ENCODE results near the gene LBX2.
A peak's percentile ranks its signal among the peaks of the same experiment; 100 is the strongest.

Gene LBX2

DNA sequence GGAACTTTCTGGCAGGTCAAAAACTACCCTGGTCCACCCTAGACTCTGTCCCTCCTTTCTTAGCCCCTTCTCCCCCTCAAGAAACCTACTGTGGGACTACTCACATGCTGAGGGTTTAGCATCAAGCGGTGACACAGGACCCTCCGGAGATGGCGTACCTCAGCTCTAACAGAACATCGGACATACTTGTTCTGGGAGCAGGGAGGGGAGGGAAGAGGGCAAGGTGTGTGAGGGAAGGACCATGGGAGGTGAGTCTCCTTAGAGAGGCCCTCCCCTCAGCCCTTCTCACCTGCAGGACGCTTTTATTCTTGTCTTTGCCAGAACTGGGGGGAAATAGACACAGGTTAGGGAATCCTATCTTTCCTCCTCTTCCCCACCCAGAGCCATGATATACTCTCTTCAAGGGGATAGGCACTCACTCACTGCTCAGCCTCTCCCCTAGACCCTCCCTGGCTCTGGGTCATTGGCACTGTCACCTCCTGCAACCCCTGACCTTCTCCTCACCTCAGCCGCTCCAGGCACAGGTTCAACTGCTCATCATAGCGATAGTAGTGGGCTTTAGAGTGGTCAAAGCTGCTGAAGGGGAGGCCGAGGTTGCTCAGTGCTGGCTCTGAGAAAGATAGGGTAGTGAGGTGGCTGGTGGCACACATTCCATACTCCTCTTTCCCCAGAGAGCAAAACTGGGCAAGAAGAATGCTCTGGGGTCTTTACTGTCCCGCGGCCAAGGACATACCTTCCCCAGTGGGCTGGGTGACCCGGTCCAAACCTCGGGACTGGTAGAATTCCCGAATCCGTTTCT lies 6.2 kb upstream of the LBX2 start:
- Histone ChIP-seq H3K27ac (no peak overlapping the region), H3K4me3 (ENCODE audit: low read depth in 1 of 2, low read length in 1 of 2) (no peak overlapping the region), H3K27me3 (peaks cover 76% of the 10 kb centered on the region), H3K4me1 (ENCODE audit: control insufficient read depth in 1 of 2, insufficient read depth in 1 of 2, low read depth in 1 of 2, low read length in 1 of 2) (peaks cover 35 to 42% of the 10 kb centered on the region in 2 experiments), H3K36me3 (peaks cover 13% of the 10 kb centered on the region), H3K9me3 (no peaks in the 10 kb centered on the region)
- TF ChIP-seq, protein P1, sequence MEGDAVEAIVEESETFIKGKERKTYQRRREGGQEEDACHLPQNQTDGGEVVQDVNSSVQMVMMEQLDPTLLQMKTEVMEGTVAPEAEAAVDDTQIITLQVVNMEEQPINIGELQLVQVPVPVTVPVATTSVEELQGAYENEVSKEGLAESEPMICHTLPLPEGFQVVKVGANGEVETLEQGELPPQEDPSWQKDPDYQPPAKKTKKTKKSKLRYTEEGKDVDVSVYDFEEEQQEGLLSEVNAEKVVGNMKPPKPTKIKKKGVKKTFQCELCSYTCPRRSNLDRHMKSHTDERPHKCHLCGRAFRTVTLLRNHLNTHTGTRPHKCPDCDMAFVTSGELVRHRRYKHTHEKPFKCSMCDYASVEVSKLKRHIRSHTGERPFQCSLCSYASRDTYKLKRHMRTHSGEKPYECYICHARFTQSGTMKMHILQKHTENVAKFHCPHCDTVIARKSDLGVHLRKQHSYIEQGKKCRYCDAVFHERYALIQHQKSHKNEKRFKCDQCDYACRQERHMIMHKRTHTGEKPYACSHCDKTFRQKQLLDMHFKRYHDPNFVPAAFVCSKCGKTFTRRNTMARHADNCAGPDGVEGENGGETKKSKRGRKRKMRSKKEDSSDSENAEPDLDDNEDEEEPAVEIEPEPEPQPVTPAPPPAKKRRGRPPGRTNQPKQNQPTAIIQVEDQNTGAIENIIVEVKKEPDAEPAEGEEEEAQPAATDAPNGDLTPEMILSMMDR (IDR thresholded peaks at IDR 0.05) = no peak

DNA sequence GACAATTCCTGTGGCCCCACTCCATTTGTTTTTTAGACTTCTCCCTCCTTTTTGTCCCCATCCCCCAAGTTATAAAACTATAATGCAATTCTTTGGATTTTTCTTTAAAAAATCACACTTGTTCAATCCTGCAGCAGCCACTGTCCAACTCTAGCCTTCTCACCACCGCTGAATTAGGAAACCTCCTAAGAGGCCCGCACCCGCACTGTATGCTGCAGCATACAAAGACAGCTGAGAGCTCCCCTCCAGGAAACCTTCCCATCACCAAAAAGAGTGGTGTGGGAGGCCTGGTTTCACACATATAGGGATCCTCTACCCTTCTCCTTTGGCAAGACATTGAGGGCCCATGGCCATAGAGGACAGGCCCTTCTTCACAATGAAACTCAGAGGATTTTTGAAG lies 5.2 kb upstream of the LBX2 start:
- Histone ChIP-seq H3K36me3 (peaks cover 13% of the 10 kb centered on the region), H3K27ac (no peak overlapping the region), H3K9me3 (no peaks in the 10 kb centered on the region), H3K4me3 (ENCODE audit: low read depth in 1 of 2, low read length in 1 of 2) (no peak overlapping the region), H3K27me3 (peaks cover 76% of the 10 kb centered on the region), H3K4me1 (ENCODE audit: control insufficient read depth in 1 of 2, insufficient read depth in 1 of 2, low read depth in 1 of 2, low read length in 1 of 2) (peaks cover 41 to 47% of the 10 kb centered on the region in 2 experiments)
- TF ChIP-seq, protein P1 (IDR thresholded peaks at IDR 0.05) = no peak

DNA sequence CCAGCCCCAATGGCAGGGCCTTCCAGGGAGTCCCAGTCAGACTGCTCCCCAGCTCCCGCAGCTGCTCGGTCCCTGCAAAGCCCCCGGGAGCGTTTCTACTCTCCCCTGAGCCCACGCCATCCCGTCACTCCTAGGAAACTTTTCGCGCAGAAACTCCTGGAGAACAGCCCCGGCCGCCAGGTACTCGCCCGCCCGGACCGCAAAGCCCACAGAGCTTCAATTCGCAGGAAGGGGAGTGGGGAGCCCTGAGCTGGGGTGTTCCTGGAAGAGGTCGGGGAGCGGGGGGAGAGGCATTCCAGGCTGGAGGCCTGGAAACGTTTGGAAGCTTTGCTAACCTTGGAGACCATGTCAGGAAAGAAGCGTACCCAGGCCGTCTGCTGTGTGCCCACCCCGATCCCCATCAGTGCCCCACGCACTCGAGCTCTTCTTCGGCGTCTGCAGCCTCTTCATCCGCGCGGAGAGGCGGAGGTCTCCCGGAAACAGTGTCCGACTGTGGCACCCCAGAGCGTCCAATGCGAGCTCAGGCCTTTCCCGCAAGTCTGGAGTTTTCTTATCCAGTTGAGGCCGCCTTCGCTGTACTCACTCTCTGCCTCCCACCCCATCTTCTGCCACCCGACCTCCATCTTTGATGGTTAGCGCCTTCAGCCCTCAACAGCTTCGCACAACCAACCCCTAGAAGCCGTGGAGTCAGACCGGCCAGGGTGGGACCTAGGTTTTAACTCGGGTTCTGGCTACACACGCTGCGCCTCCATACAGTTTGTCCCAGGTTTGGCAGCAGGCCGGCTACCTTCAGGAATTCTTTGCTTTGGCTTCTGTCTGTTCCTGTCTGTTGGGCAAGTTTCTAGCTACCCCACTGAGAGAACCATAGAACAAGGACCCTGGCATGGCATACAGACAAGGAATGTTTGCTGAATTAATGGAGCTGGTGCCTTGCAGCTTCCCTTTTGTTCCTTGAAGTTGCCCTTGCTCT lies 4.4 kb upstream of the LBX2 start:
- peak overlapping the region; percentile 54 to 62 for H3K4me3 ChIP-seq (ENCODE audit: low read depth in 1 of 2, low read length in 1 of 2)

DNA sequence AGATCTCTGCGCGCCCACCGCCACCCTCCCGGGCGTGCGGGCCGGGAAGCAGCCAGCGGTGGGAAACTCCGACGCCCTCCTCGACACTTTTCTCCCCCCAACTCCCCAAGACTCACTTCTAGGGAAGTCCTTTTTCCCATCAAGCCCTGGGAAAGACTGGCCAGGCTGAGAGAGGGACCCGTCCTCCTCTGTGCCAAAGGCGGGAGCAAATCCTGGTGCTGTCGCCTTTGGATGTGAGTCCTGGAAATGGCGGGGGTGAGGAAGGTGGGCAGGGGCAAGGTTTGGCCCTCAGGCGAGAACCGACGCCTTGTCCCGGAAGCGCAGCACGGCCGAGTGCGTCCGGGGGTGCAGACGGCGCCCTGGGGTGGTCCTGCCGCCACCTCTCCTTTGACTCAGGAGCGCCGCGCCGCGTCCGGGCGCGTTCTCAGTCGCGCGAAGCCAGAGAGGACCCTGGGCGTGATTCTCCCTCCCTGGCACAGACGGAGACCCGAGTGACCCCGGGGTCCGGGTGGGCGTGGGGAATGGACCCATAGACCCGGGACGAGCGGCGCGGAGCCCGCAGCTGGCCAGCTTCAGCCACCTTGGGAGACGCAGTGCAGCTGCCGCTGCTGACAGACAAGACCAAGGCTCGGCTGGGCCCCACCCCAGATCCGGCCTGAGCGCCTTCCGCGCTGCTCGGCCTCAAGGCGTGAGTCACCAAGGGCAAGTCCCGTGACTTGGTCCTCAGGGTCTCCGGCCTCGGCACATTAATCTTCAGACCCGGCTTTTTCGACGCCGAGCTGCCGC lies 3.5 kb upstream of the LBX2 start:
- TF ChIP-seq, protein P1 (IDR thresholded peaks at IDR 0.05) = no peak
- H3K4me1 ChIP-seq (ENCODE audit: control insufficient read depth in 1 of 2, insufficient read depth in 1 of 2, low read depth in 1 of 2, low read length in 1 of 2) = peaks cover 52 to 58% of the 10 kb centered on the region in 2 experiments
- no peak overlapping the region for H3K27ac ChIP-seq
- no peaks in the 10 kb centered on the region for H3K9me3 ChIP-seq
- peaks cover 77% of the 10 kb centered on the region for H3K27me3 ChIP-seq
- peaks cover 13% of the 10 kb centered on the region for H3K36me3 ChIP-seq
- H3K4me3 ChIP-seq (ENCODE audit: low read depth in 1 of 2, low read length in 1 of 2) = peak overlapping the region; percentile 54 to 62

More for the DNA sequence above, 4.4 kb upstream of the LBX2 start:
- Histone ChIP-seq H3K4me1 (ENCODE audit: control insufficient read depth in 1 of 2, insufficient read depth in 1 of 2, low read depth in 1 of 2, low read length in 1 of 2) (peaks cover 49 to 55% of the 10 kb centered on the region in 2 experiments), H3K9me3 (no peaks in the 10 kb centered on the region), H3K27me3 (peaks cover 76% of the 10 kb centered on the region), H3K36me3 (peaks cover 13% of the 10 kb centered on the region), H3K27ac (no peak overlapping the region)
- TF ChIP-seq, protein P1 (IDR thresholded peaks at IDR 0.05) = no peak

DNA sequence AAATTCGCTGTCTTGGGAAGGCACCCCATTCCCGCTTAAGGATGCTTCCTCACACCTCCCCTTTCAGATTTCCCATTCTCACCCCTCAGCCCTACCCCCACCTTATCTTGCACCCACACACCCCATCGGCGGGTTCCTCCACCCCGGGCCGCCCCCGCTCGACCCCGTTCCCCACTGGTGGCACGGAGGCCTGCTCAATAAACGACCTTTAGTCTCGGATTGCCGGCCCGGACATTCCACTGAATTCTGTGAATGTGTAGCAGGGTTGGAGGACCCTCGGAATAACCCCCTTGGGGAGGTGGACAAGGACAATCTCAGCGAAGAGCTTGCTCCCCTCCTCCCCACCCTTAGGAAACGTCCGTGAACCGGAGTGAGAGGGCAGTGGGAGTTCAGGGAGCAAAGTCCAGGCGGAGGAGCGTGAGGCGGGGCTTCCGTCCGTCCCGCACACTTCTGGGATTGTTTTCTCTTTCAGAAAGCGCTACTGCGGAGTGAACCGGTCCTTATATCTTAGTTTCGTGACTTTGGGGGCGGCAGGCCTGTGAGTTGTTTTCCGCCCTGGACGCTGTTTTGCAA lies 2.8 kb upstream of the LBX2 start:
- Histone ChIP-seq H3K4me3 (ENCODE audit: low read depth in 1 of 2, low read length in 1 of 2) (peak overlapping the region; percentile 54 to 62), H3K27me3 (peaks cover 84% of the 10 kb centered on the region), H3K4me1 (ENCODE audit: control insufficient read depth in 1 of 2, insufficient read depth in 1 of 2, low read depth in 1 of 2, low read length in 1 of 2) (peaks cover 54 to 60% of the 10 kb centered on the region in 2 experiments), H3K9me3 (no peaks in the 10 kb centered on the region), H3K36me3 (peaks cover 13% of the 10 kb centered on the region), H3K27ac (no peak overlapping the region)
- TF ChIP-seq, protein P1 (IDR thresholded peaks at IDR 0.05) = no peak
